Hepatocyte (in vitro differentiated cells): Measurements from ENCODE around the gene ADAMTS4. TPM values are rescaled to one million over a fixed set of nuclear protein-coding genes. Genes with fewer than 3 reads are reported as not detected.

Source experiments
- DNase-seq: peaks from one replicate; pipeline ENCODE4 v3.0.0-alpha.2; 2016; ENCODE audit warnings: low spot score
- H2AFZ ChIP-seq: fragments of 200-600 bp; sonication (generic); 2 replicates; pipeline ENCODE4 v1.6.0; 2016; ENCODE audit warnings: antibody characterized with exemption, mild to moderate bottlenecking
- H3K27ac ChIP-seq: fragments of 200-600 bp; sonication (generic); 2 replicates; pipeline ENCODE4 v1.5.1; 2016; ENCODE audit warnings: mild to moderate bottlenecking
- H3K27me3 ChIP-seq: fragments of 200-600 bp; sonication (generic); 2 replicates; pipeline ENCODE4 v1.6.1; 2016
- H3K36me3 ChIP-seq: fragments of 200-600 bp; sonication (generic); replicated peaks from 2 replicates; pipeline ENCODE4 v1.5.1; 2016; ENCODE audit warnings: low read depth; ENCODE audit not compliant: insufficient read depth
- H3K4me1 ChIP-seq: fragments of 200-600 bp; sonication (generic); 2 replicates; pipeline ENCODE4 v1.5.1; 2016; ENCODE audit warnings: mild to moderate bottlenecking, moderate library complexity; ENCODE audit not compliant: insufficient read depth
- H3K4me2 ChIP-seq: fragments of 200-600 bp; sonication (generic); 2 replicates; pipeline ENCODE4 v1.6.0; 2016
- H3K4me3 ChIP-seq: fragments of 200-600 bp; sonication (generic); 2 replicates; pipeline ENCODE4 v1.5.1; 2016; ENCODE audit warnings: mild to moderate bottlenecking
- H3K79me2 ChIP-seq: fragments of 200-600 bp; sonication (generic); 2 replicates; pipeline ENCODE4 v1.6.0; 2017; ENCODE audit warnings: mild to moderate bottlenecking
- H3K9me2 ChIP-seq: fragments of 200-600 bp; sonication (generic); replicated peaks from 2 replicates; pipeline ENCODE4 v1.6.0; 2017; ENCODE audit warnings: mild to moderate bottlenecking; ENCODE audit not compliant: insufficient read depth
- H3K9me3 ChIP-seq: fragments of 200-600 bp; sonication (generic); 2 replicates; pipeline ENCODE4 v1.5.1; 2016; ENCODE audit warnings: low read depth, mild to moderate bottlenecking
- H4K20me1 ChIP-seq: fragments of 200-600 bp; sonication (generic); 2 replicates; pipeline ENCODE4 v1.6.0; 2016; ENCODE audit warnings: mild to moderate bottlenecking; ENCODE audit not compliant: insufficient read depth, poor library complexity, severe bottlenecking
- CTCF ChIP-seq: fragments of 200-600 bp; sonication (generic); IDR thresholded peaks from 2 replicates; pipeline ENCODE4 v1.5.1; 2016; ENCODE audit warnings: antibody characterized with exemption, mild to moderate bottlenecking; ENCODE audit not compliant: poor library complexity
- EZH2 ChIP-seq: fragments of 200-600 bp; sonication (generic); IDR thresholded peaks from 2 replicates; pipeline ENCODE4 v1.6.1; 2016; ENCODE audit warnings: antibody characterized with exemption, mild to moderate bottlenecking, borderline replicate concordance
- EZH2phosphoT487 ChIP-seq: fragments of 200-600 bp; sonication (generic); IDR thresholded peaks from one replicate; pipeline ENCODE4 v1.6.1; 2018; ENCODE audit warnings: antibody characterized with exemption, mild to moderate bottlenecking, low read depth, moderate library complexity; ENCODE audit not compliant: unreplicated experiment, severe bottlenecking
- WGBS: methylation state at CpG from one replicate; pipeline ENCODE4 v1.1.6; 2016; ENCODE audit warnings: low lambda C conversion rate; ENCODE audit errors: missing lambda C conversion rate; 5-methylcytosine and 5-hydroxymethylcytosine counted together
- polyA plus RNA-seq: library from polyadenylated mRNA; unstranded; fragments of >200 nt; fragmentation: Nextera tagmentation; extraction: Ambion mirVana; gene quantifications from 2 replicates; pipeline ENCODE4 v1.2.1, GENCODE V29; 2016
- total RNA-seq: library from RNA; depleted of rRNA; stranded (reverse); fragments of >200 nt; gene quantifications from 2 replicates; pipeline ENCODE4 v1.2.3, GENCODE V29; 2014

The ADAMTS4 gene
- total and polyA plus RNA-seq, 2 experiments from 2014 or later: 2.3 to 6.1 TPM

- Histone ChIP-seq H3K4me3 (no peak overlapping the region), H3K9me2 (no peaks in the 10 kb centered on the region), H2AFZ (no peak overlapping the region), H3K27me3 (no peaks in the 10 kb centered on the region), H3K4me2 (no peak overlapping the region), H4K20me1 (no peaks in the 10 kb centered on the region), H3K9me3 (no peaks in the 10 kb centered on the region), H3K79me2 (no peaks in the 10 kb centered on the region), H3K27ac (no peak overlapping the region), H3K36me3 (no peaks in the 10 kb centered on the region), H3K4me1 (no peaks in the 10 kb centered on the region)
- TF ChIP-seq EZH2phosphoT487: no peak
- TF ChIP-seq CTCF: no peak
- TF ChIP-seq EZH2: no peak
- DNase-seq: no peak
- 91% methylated on average over 1 of the region's 1 CpG for WGBS
These were observed 16.6 kb downstream of the ADAMTS4 start for GRCh38 chr1:161182214-161182613.

- H4K20me1 ChIP-seq: no peaks in the 10 kb centered on the region
- H3K4me1 ChIP-seq: peaks cover 8% of the 10 kb centered on the region
- H3K79me2 ChIP-seq: peaks cover 15% of the 10 kb centered on the region
- no peak overlapping the region for H3K4me2 ChIP-seq
- H3K36me3 ChIP-seq: no peaks in the 10 kb centered on the region
- no peak overlapping the region for H2AFZ ChIP-seq
- WGBS: 69% methylated on average over 1 of the region's 1 CpG
- no peak overlapping the region for H3K27ac ChIP-seq
- TF ChIP-seq EZH2: no peak
- TF ChIP-seq CTCF: peak; percentile 24
- no peak for DNase-seq
- H3K9me3 ChIP-seq: no peaks in the 10 kb centered on the region
- no peaks in the 10 kb centered on the region for H3K27me3 ChIP-seq
- H3K9me2 ChIP-seq: no peaks in the 10 kb centered on the region
- H3K4me3 ChIP-seq: no peak overlapping the region
These were observed 18.2 kb downstream of the ADAMTS4 start for GRCh38 chr1:161180639-161181038.

- TF ChIP-seq EZH2phosphoT487: no peak
- TF ChIP-seq CTCF: no peak
- TF ChIP-seq EZH2: no peak
- Histone ChIP-seq H2AFZ (no peak overlapping the region), H3K27ac (no peak overlapping the region), H3K9me2 (no peaks in the 10 kb centered on the region), H3K27me3 (no peaks in the 10 kb centered on the region), H3K4me3 (no peak overlapping the region), H3K9me3 (no peaks in the 10 kb centered on the region), H3K4me1 (peaks cover 8% of the 10 kb centered on the region), H3K36me3 (no peaks in the 10 kb centered on the region), H3K4me2 (no peak overlapping the region), H3K79me2 (peaks cover 17% of the 10 kb centered on the region), H4K20me1 (no peaks in the 10 kb centered on the region)
- WGBS: 92% methylated on average over 3 of the region's 3 CpGs
- DNase-seq: no peak
These were observed 19.2 kb downstream of the ADAMTS4 start for GRCh38 chr1:161179698-161180097.

- Histone ChIP-seq H3K9me2 (no peaks in the 10 kb centered on the region), H2AFZ (peak overlapping the region; percentile 88), H3K36me3 (no peaks in the 10 kb centered on the region), H3K27me3 (no peaks in the 10 kb centered on the region), H3K4me2 (peak overlapping the region; percentile 90), H3K9me3 (no peaks in the 10 kb centered on the region), H3K4me1 (peaks cover 8% of the 10 kb centered on the region), H3K27ac (peak overlapping the region; percentile 86), H3K79me2 (peaks cover 17% of the 10 kb centered on the region), H4K20me1 (no peaks in the 10 kb centered on the region), H3K4me3 (peak overlapping the region; percentile 74)
- no peak for DNase-seq
- no peak for TF ChIP-seq EZH2
- TF ChIP-seq EZH2phosphoT487: no peak
- TF ChIP-seq CTCF: no peak
- 37% methylated on average over 9 of the region's 9 CpGs for WGBS
These were observed 21.0 kb downstream of the ADAMTS4 start for GRCh38 chr1:161177936-161178244.
